Bronchial epithelial cell (primary cell): ENCODE measurements around the gene HDGFL3. TPM values are rescaled to one million over a fixed set of nuclear protein-coding genes. Genes with fewer than 3 reads are reported as not detected.
"Not testable (repeated sequence)": the region's sequence is repeated elsewhere in the genome, so short reads cannot be mapped to it uniquely, and the experiment has no call there.

Experiments used
- DNase-seq: peaks from one replicate; pipeline ENCODE4 v3.0.0-alpha.2; 2010; ENCODE audit warnings: low read depth
- FAIRE-seq: peaks from 2 replicates; lab custom pipeline; 2011; peaks lifted over from hg19 to GRCh38; lab: Jason Lieb, UNC
- H3K27me3 ChIP-seq: 2 replicates; pipeline ENCODE4 v1.5.1; 2011; ENCODE audit warnings: low read length; ENCODE audit not compliant: control insufficient read depth, insufficient read depth
- H3K36me3 ChIP-seq: 2 replicates; pipeline ENCODE4 v1.5.1; 2011; ENCODE audit warnings: low read length; ENCODE audit not compliant: control insufficient read depth, insufficient read depth
- H3K4me3 ChIP-seq: 2 replicates; pipeline ENCODE4 v1.5.1; 2011; ENCODE audit warnings: mild to moderate bottlenecking, low read depth, low read length, control low read depth
- total RNA-seq: library from RNA; depleted of rRNA; stranded (reverse); fragments of >200 nt; gene quantifications from 2 replicates; pipeline ENCODE4 v1.2.1, GENCODE V29; 2014
- TF ChIP-seq, protein P1 (sequence below): IDR thresholded peaks from 2 replicates; pipeline ENCODE4 v1.5.1; 2011; ENCODE audit warnings: mild to moderate bottlenecking, moderate library complexity, low read length, control low read depth, inconsistent platforms; ENCODE audit not compliant: insufficient read depth, severe bottlenecking

Gene HDGFL3
- total RNA-seq, 1 donor from 2014 or later = 28.7 TPM

DNA sequence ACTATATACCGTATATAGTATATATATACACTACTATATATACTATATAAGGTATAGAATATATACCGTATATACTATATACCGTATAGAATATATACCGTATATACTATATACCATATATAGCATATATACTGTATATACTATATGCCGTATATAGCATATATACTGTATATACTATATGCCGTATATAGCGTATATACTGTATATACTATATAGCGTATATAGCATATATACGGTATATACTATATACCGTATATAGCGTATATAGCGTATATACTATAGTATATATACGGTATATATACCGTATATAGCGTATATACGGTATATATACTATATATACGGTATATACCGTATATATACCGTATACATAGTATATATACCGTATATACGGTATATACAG lies 22.6 kb upstream of the HDGFL3 start:
- TF ChIP-seq, protein P1, sequence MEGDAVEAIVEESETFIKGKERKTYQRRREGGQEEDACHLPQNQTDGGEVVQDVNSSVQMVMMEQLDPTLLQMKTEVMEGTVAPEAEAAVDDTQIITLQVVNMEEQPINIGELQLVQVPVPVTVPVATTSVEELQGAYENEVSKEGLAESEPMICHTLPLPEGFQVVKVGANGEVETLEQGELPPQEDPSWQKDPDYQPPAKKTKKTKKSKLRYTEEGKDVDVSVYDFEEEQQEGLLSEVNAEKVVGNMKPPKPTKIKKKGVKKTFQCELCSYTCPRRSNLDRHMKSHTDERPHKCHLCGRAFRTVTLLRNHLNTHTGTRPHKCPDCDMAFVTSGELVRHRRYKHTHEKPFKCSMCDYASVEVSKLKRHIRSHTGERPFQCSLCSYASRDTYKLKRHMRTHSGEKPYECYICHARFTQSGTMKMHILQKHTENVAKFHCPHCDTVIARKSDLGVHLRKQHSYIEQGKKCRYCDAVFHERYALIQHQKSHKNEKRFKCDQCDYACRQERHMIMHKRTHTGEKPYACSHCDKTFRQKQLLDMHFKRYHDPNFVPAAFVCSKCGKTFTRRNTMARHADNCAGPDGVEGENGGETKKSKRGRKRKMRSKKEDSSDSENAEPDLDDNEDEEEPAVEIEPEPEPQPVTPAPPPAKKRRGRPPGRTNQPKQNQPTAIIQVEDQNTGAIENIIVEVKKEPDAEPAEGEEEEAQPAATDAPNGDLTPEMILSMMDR = no peak
- FAIRE-seq (no peak), DNase-seq (no peak)
- H3K27me3 ChIP-seq = no peaks in the 10 kb centered on the region
- no peak overlapping the region for H3K4me3 ChIP-seq
- H3K36me3 ChIP-seq = no peaks in the 10 kb centered on the region

DNA sequence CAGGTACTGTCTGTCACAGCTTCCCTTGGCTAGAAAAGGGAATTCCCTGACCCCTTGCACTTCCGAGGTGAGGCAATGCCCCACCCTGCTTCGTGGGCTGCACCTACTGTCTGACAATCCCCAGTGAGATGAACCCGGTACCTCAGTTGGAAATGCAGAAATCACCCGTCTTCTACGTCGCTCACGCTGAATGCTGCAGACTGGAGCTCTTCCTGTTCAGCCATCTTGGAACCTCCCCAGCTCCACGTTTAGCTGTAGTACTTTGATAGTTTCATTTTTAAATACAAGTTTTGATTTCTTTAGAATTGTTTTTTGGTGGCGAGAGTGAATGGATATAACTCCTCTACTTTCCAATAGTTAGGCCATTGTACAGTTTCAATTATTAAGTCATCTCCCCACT lies 17.8 kb upstream of the HDGFL3 start:
- FAIRE-seq = no peak
- no peaks in the 10 kb centered on the region for H3K27me3 ChIP-seq
- TF ChIP-seq, protein P1 = no peak

DNA sequence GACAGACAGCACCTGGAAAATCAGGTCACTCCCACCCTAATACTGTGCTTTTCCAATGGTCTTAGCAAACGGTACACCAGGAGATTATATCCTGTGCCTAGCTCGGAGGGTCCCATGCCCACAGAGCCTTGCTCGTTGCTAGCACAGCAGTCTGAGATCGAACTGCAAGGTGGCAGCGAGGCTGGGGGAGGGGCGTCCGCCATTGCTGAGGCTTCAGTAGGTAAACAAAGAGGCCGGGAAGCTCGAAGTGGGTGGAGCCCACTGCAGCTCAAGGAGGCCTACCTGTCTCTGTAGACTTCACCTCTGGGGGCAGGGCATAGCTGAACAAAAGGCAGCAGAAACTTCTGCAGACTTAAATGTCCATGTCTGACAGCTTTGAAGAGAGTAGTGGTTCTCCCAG lies 14.2 kb upstream of the HDGFL3 start:
- not testable (repeated sequence) for H3K36me3 ChIP-seq, DNase-seq, FAIRE-seq, H3K27me3 ChIP-seq, H3K4me3 ChIP-seq

More for the DNA sequence above, 17.8 kb upstream of the HDGFL3 start:
- no peak overlapping the region for H3K4me3 ChIP-seq
- no peak for DNase-seq
- no peaks in the 10 kb centered on the region for H3K36me3 ChIP-seq

DNA sequence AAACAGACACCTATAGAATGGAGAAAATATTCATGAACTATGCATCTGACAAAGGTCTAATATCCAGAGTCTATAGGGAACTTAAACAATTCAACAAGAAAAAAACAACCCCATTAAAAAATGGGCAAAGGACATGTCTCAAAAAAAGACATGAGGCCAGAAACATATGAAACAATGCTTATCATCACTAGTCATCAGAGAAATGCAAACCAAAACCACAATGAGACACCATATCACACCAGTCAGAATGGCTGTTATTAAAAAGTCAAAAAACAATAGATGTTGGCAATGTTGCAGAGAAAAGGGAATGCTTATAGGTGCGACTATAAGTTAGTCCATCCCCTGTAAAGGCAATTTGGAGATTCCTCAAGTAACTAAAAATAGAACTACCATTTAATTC lies 11.4 kb upstream of the HDGFL3 start:
- DNase-seq = no peak
- Histone ChIP-seq H3K4me3 (no peak overlapping the region), H3K27me3 (no peaks in the 10 kb centered on the region), H3K36me3 (no peaks in the 10 kb centered on the region)
- TF ChIP-seq, protein P1 = no peak
- no peak for FAIRE-seq

DNA sequence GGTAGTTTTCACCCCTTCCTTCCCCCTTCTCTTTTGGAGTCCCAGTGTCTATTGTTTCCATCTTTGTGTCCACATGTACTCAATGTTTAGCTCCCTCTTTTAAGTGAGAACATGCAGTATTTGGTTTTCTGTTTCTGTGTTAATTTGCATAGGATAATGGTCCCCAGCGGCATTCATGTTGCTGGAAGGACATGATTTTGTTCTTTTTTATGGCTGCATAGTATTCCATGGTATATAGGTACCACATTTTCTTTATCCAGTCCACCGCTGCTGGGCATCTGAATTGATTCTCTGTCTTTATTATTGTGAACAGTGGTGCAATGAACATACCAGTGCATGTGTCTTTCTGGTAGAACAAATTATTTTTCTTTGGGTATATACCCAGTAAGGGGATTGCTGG lies 7.7 kb upstream of the HDGFL3 start:
- TF ChIP-seq, protein P1 = no peak
- no peak for FAIRE-seq
- DNase-seq = no peak

DNA sequence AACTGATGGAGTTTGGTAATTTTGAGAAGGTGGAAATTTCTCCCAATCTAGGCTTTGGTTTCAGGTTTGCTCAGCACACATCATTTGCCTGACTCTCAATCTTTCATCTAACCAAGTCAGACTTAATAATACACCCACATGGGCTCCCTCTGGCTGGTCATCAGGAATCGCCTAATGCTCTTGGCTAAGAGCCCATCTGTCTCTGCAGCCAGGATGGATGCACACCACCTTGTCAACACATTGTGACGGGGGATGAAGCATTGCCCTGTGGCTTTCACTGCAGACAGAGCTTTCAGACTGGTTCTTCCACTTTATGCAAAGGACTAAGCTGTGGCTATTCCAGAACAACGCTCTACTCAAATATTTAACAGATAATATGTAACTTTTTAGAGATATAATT lies 3.0 kb upstream of the HDGFL3 start:
- Histone ChIP-seq H3K27me3 (no peaks in the 10 kb centered on the region), H3K36me3 (no peaks in the 10 kb centered on the region), H3K4me3 (no peak overlapping the region)
- TF ChIP-seq, protein P1 = no peak
- DNase-seq (peak; percentile 94), FAIRE-seq (no peak)

More for the DNA sequence above, 7.7 kb upstream of the HDGFL3 start:
- Histone ChIP-seq H3K27me3 (no peaks in the 10 kb centered on the region), H3K4me3 (no peak overlapping the region), H3K36me3 (no peaks in the 10 kb centered on the region)
